Choroid plexus epithelial cell (primary cell): ENCODE results near the gene SCN3B.

Experiments used
- DNase-seq: peaks from one replicate; pipeline ENCODE4 v3.0.0-alpha.2; 2010; ENCODE audit warnings: low read depth
- H3K4me3 ChIP-seq: 2 replicates; pipeline ENCODE4 v1.5.1; 2011; ENCODE audit warnings: low read depth, mild to moderate bottlenecking, control low read depth, low read length, moderate library complexity
- CTCF ChIP-seq: conservative IDR thresholded peaks from 2 replicates; pipeline ENCODE4 v1.5.1; 2011; ENCODE audit warnings: low read depth, mild to moderate bottlenecking, control low read depth, inconsistent platforms, low read length, moderate library complexity

The SCN3B gene

GRCh38 chr11:123645286-123645975, 9.0 kb downstream of the SCN3B start:
- DNase-seq: no peak
- no peak for TF ChIP-seq CTCF
- no peak overlapping the region for H3K4me3 ChIP-seq

GRCh38 chr11:123642435-123642834, 12.0 kb downstream of the SCN3B start:
- no peak for DNase-seq
- no peak for TF ChIP-seq CTCF
- no peak overlapping the region for H3K4me3 ChIP-seq

GRCh38 chr11:123641495-123641840, 13.0 kb downstream of the SCN3B start:
- no peak for DNase-seq
- no peak for TF ChIP-seq CTCF
- no peak overlapping the region for H3K4me3 ChIP-seq

- no peak overlapping the region for H3K4me3 ChIP-seq
- peak; percentile 92 for TF ChIP-seq CTCF
- DNase-seq: peak; percentile 58
Observed at GRCh38 chr11:123640677-123641494, 13.5 kb downstream of the SCN3B start.

- DNase-seq: no peak
- H3K4me3 ChIP-seq: no peak overlapping the region
- no peak for TF ChIP-seq CTCF
Observed at GRCh38 chr11:123640029-123640428, 14.4 kb downstream of the SCN3B start.

- TF ChIP-seq CTCF: no peak
- no peak overlapping the region for H3K4me3 ChIP-seq
- no peak for DNase-seq
Observed at GRCh38 chr11:123630126-123630608, 24.3 kb downstream of the SCN3B start.
